ENCODE measurements around the gene OCLN. TPM values are rescaled to one million over a fixed set of nuclear protein-coding genes. Genes with fewer than 3 reads are reported as not detected.
A peak's percentile ranks its signal among the peaks of the same experiment; 100 is the strongest.
"Not testable (repeated sequence)": the region's sequence is repeated elsewhere in the genome, so short reads cannot be mapped to it uniquely, and the experiment has no call there.

The OCLN gene, protein sequence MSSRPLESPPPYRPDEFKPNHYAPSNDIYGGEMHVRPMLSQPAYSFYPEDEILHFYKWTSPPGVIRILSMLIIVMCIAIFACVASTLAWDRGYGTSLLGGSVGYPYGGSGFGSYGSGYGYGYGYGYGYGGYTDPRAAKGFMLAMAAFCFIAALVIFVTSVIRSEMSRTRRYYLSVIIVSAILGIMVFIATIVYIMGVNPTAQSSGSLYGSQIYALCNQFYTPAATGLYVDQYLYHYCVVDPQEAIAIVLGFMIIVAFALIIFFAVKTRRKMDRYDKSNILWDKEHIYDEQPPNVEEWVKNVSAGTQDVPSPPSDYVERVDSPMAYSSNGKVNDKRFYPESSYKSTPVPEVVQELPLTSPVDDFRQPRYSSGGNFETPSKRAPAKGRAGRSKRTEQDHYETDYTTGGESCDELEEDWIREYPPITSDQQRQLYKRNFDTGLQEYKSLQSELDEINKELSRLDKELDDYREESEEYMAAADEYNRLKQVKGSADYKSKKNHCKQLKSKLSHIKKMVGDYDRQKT
- 131 and 143 TPM in 2 replicates for total RNA-seq
- long read RNA-seq, full-length matches to known transcripts, result 235 of 309 reads
- long read RNA-seq, partial matches to known transcripts, result 31 of 309 reads
- long read RNA-seq, other reads (novel, unspliced or antisense), result 43 of 309 reads

DNA sequence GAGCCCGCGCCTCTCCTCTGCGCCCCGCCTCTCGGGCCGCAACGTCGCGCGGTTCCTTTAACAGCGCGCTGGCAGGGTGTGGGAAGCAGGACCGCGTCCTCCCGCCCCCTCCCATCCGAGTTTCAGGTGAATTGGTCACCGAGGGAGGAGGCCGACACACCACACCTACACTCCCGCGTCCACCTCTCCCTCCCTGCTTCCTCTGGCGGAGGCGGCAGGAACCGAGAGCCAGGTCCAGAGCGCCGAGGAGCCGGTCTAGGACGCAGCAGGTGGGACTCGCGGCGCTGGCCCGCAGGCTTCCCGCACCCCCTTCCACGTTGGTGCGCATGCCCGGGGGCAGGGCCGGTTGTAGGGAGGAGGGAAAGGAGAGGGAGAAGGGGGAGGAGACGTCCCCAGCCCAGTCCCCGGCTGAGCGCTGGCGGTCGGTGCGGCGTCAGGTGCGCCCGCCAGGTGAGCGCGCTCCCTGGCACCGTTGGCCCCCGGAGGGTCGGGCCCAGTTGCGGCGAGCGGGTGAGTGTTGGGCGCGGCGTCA, at the start of gene OCLN:
Gene OCLN, plus strand, starts transcription at position 400 of the 532 bp plus-strand sequence. CDS start 11,455 bp downstream, outside the sequence.
- Mint-ChIP-seq H3K4me3 (ENCODE audit: low read depth) (peak within 1 kb of the TSS; percentile 91), H3K4me1 (ENCODE audit: low read depth) (peaks cover 53% of the 10 kb centered on the region), H3K36me3 (ENCODE audit: insufficient read depth) (peaks cover 3% of the 10 kb centered on the region), H3K9me3 (ENCODE audit: low read depth) (no peaks in the 10 kb centered on the region), H3K27ac (peak within 1 kb of the TSS; percentile 99), H3K27me3 (no peaks in the 10 kb centered on the region)
- peak; percentile 91 for DNase-seq (ENCODE audit: low spot score, unreplicated experiment)
- TF ChIP-seq CTCF (IDR thresholded peaks at IDR 0.05; ENCODE audit: unreplicated experiment), result peak; percentile 27

DNA sequence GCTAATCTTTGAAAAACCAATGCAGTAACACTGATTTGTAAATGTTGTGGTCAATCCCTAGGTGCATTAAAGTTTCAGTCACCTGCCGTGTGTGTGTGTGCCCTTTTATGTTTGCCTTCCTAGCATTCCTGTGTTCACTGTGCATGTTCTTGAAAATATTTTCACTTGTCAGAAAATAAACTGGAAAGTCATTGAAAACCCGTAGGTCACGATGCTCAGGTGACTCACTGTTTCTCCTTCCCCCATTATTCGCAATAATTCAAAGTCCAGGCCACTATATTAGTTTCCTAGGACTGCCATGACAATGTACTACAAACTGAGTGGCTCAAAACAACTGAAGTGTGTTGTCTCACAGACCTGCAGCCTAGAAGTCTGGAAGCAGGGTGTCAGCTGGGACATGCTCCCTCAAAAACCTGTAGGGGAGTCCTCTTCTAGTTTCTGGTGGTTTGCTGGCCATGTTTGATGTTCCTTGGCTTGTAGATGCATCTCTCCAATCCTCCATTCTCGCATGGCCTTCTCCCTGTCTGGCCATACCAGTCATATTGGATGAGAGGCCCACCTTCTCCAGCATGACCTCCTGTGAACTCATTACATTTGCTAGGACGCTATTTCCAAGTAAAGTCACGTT, 48.3 kb upstream of the OCLN start:
- Mint-ChIP-seq H3K4me3 (ENCODE audit: low read depth) (no peak overlapping the region), H3K27ac (peak overlapping the region; percentile 84)

GRCh38 chr5:69449511-69449910, 43.1 kb upstream of the OCLN start:
- H3K9me3 Mint-ChIP-seq (ENCODE audit: low read depth), result no peaks in the 10 kb centered on the region
- no peak overlapping the region for H3K27ac Mint-ChIP-seq
- no peak for TF ChIP-seq CTCF (IDR thresholded peaks at IDR 0.05; ENCODE audit: unreplicated experiment)
- no peaks in the 10 kb centered on the region for H3K27me3 Mint-ChIP-seq
- H3K36me3 Mint-ChIP-seq (ENCODE audit: insufficient read depth), result no peaks in the 10 kb centered on the region
- H3K4me3 Mint-ChIP-seq (ENCODE audit: low read depth), result no peak overlapping the region
- H3K4me1 Mint-ChIP-seq (ENCODE audit: low read depth), result peaks cover 15% of the 10 kb centered on the region
- no peak for DNase-seq (ENCODE audit: low spot score, unreplicated experiment)

More for the DNA sequence above, 48.3 kb upstream of the OCLN start:
- DNase-seq (ENCODE audit: low spot score, unreplicated experiment), result no peak
- H3K36me3 Mint-ChIP-seq (ENCODE audit: insufficient read depth), result peaks cover 13% of the 10 kb centered on the region
- no peaks in the 10 kb centered on the region for H3K9me3 Mint-ChIP-seq (ENCODE audit: low read depth)
- no peaks in the 10 kb centered on the region for H3K27me3 Mint-ChIP-seq
- TF ChIP-seq CTCF (IDR thresholded peaks at IDR 0.05; ENCODE audit: unreplicated experiment), result no peak
- H3K4me1 Mint-ChIP-seq (ENCODE audit: low read depth), result peaks cover 3% of the 10 kb centered on the region

DNA sequence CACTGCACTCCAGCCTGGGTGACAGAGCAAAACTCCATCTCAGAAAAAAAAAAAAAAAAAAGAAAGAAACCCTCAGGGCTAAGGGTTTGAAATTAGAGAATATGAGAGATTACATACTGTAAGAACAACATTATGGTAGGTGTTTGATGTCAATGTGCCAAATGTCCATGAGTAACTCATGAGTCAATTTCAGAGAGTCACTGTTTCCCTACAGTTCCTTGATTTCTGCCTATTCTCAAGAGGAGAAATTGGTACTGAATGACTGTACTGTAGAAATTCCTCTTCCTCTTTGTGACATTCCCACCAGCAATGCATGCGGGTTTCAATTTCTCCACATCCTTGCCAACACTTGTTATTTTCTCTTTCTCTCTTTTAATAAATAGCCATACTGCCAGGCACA, 42.5 kb upstream of the OCLN start:
- Mint-ChIP-seq H3K27ac (no peak overlapping the region), H3K36me3 (ENCODE audit: insufficient read depth) (no peaks in the 10 kb centered on the region), H3K9me3 (ENCODE audit: low read depth) (no peaks in the 10 kb centered on the region), H3K27me3 (no peaks in the 10 kb centered on the region), H3K4me3 (ENCODE audit: low read depth) (no peak overlapping the region), H3K4me1 (ENCODE audit: low read depth) (peaks cover 18% of the 10 kb centered on the region)
- DNase-seq (ENCODE audit: low spot score, unreplicated experiment), result no peak
- TF ChIP-seq CTCF (IDR thresholded peaks at IDR 0.05; ENCODE audit: unreplicated experiment), result no peak

- DNase-seq (ENCODE audit: low spot score, unreplicated experiment); H3K27me3 Mint-ChIP-seq; H3K9me3 Mint-ChIP-seq (ENCODE audit: low read depth); H3K27ac Mint-ChIP-seq; H3K36me3 Mint-ChIP-seq (ENCODE audit: insufficient read depth); H3K4me3 Mint-ChIP-seq (ENCODE audit: low read depth): not testable (repeated sequence)
- H3K4me1 Mint-ChIP-seq (ENCODE audit: low read depth), result peaks cover 18% of the 10 kb centered on the region
Observed at GRCh38 chr5:69450527-69450926, 42.1 kb upstream of the OCLN start.
